GM21717 (cell line): ENCODE measurements around the gene MICAL3.
"Not testable (repeated sequence)": the region's sequence is repeated elsewhere in the genome, so short reads cannot be mapped to it uniquely, and the experiment has no call there.

Experiments
- ATAC-seq: cut with Tn5 transposase; IDR thresholded peaks from one replicate; pipeline ENCODE4 v1.9.1; 2021; ENCODE audit warnings: mild to moderate bottlenecking, moderate library complexity; ENCODE audit not compliant: unreplicated experiment

Gene MICAL3

DNA sequence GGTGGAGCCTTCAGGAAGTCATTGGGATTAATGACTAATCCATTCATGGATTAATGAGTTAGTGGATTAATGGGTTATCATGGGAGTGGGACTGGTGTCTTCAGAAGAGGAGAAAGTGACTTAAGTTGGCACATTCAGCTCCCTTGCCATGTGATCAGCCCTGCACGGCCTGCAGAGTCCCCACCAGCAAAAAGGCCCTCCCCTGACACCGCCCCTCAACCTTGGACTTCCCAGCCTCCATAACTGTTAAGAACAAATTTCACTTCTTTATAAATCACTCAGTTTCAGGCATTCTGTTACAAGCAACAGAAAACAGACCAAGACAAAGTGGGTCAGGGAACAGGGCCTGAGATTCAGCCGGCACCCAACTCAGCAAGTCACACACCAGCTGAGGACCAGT lies 85.3 kb downstream of the MICAL3 start:
- no peak for ATAC-seq

DNA sequence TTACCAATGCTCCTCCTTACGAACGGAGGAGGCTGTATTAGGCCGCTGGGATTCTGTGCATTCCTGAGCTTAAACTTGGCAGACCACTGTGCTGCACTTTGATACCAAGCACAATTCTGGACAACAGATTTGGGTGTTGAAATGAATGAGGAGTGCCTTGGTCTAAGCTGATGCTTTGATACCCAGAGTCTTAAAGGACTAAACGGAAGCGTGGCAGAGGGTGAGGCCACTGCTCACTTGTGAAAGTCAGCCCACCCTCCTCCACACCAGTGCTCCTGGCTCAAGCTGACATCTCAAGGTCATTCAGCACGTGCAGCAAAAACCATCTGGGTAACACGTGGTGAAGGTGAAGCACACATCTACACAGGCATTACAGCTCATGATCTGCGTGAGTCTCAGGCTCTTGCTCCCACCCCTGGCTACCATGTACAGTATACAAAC lies 85.9 kb downstream of the MICAL3 start:
- ATAC-seq: no peak

DNA sequence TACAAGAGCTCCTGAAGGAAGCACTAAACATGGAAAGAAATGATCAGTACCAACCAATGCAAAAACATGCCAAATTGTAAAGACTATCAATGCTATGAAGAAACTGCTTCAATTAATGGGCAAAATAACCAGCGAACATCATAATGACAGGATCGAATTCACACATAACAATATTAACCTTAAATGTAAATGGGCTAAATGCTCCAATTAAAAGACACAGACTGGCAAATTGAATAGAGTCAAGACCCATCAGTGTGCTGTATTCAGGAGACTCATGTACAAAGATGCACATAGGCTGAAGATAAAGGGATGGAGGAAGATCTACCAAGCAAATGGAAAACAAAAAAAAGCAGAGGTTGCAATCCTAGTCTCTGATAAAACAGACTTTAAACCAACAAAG lies 91.9 kb downstream of the MICAL3 start:
- ATAC-seq: not testable (repeated sequence)

DNA sequence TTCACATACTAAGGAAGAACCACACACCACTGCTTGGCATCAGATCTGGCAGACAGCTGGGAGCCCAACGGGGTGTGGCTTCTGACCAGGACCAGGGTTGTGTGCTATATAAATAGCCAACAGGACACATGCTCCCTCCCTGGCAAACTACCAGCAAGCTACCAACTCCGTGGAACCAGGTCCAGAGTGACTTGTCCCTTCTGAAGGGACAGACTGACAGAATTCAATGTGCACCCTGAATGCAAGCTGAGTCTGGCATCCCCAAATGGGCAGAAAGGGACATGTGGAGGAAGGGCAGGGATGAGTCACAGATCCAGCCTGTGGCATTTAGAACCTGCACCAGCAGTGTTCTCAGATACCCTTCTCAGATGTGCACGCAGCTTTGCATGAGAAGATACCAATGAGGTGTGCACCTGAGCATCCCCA lies 92.9 kb downstream of the MICAL3 start:
- no peak for ATAC-seq

DNA sequence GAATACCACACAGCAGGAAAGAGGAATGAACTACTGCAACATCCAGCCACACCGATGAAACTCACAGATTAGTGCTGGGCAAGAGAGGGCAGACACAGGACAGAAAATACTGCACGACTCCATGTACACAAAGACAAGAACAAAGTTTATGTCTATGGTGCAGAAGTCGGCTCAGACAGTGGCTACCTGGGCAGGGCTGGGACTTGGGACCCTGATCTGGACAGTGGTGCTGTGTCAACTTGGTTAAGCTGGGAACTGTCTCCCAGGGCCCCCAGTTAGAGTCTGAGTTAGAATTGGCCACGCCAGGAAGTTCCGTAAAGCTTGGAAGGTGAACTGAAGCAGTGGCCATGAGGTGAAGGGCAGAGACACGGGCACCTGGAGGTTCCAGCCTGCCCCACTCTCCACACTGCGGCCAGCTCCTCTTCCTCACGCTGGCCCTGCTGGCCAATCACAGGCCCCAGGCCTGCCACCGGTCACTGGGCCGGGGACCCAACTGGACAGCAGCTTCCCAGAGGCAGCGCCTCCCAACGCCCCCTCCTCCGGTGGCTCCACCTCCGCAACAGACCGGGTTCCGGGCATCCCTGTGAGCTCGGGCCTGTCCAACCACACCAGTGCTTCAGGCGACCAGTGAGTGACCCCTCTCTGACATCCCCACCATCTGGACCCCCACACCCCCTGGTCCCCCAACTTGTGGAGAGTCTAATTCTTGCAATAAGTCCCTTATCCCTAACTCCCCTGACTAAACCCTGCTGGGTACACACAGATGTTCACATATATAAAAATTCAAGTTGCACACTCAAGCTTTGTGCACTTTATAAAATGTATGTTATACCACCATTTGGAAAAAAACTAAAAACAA lies 93.7 kb downstream of the MICAL3 start:
- no peak for ATAC-seq

DNA sequence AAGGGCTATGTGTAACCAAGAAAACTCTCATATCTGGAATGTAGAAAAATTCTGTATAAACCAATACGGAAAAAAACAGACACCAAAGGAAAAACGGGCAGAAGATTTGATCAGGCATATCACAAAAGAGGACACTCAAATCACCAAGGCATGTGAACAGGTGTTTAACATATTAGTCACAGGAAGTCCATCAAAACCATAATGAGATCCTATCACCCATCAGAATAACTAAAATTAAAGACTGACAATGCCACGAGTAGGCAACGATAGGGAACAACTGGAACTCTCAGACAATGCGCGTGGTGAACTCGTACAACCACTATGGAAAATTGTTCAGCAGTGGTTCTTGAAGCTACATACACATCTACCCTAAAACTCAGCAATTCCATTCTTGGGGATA lies 94.5 kb downstream of the MICAL3 start:
- ATAC-seq: no peak

DNA sequence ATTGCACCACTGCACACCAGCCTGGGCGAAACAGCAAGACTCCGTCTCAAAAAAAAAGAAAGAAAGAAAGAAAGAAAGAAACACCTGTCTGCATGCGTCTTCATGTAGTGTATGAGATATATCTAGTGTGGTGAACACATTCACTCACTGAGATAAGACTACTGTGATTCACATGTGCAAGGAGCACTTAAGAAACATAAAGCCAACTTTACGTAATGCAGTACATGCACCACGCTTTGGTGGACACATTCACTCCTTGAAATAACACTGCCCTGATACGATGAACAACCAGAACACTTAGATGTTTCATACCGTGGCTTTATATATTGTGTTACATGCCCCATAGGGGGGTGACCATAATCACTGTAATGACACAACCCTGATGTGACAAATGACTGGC lies 96.0 kb downstream of the MICAL3 start:
- no peak for ATAC-seq

DNA sequence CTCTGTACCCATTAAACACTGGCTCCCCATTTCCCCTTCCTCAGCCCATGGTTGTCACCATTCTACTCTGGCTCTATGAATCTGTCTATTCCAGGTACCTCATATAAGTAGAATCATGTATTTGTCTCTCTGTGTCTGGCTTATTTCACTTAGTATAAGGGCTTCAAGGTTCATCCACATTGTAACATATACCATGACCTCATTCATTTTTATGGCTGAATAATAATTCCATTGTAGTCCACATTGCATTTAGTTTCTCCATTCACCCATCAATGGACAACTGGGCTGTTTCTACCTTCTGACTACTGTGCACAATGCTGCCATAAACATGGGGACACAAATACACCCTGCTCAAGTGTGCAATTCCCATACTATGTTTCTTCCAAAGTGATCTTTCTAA lies 97.3 kb downstream of the MICAL3 start:
- ATAC-seq: no peak

DNA sequence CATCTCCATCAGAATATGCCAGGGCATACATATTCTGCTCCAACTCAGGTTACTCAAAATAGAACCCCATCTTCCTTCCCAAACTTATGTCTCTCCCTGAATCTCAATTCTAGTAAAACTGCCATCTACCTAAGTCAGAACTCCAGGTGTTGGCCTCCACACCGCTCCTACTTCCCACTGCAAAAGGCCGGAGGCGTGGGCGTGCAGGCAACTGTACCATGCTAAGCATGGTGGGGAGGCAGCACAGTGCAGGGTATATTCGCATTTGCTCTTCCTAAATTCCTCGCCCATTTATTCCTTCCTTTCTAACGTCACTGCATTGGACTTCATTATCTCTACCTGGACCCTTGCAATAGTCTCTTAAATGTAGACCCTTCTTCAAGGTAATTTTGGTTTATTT lies 97.8 kb downstream of the MICAL3 start:
- no peak for ATAC-seq

DNA sequence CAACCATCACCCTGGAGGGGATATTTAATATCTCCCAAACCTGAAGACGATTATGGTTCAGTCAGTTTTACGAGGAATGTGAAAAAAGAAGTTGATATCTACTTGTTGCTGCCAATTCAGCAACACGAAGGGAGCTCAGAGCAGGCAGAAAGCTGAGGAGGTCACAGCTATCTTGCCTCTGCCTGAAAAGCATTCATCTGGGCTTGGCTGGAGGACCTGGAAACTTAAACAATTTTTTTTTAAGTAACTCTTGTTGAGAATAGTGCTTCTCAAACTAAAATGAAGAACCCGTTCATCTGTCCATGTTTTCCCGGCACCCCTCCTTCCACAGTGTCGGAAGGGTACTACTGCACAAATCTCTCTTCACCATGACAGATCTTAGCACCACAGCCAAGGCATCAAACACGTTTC lies 98.9 kb downstream of the MICAL3 start:
- no peak for ATAC-seq

DNA sequence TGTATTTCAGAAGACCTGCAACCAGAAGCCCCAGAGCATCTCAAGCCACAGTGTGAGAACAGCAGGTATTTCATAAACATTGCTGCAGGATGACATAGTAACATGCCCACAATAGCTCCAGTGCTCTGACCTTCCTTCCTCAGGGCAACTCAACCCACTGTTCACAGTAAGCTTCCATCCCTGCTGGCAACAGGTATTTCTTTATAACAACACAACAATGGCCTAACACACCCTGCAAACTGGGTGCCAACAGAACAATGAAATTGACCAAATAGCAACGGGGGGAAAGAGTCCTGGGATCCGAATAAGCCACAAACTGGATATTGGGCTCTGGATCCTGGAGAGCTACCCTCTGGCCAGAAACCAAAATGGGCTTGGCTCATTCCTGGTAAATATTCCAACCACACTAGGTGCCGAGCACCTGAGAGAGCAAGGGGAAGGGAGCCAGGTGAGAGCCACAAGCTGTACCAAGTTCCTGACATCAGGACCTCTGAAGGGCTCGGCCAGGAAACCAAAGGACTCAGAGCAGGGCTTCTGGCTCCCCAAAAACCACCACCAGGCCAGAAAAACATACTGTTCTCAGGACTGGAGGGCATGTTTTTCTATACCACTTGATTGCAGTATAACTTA lies 99.5 kb downstream of the MICAL3 start:
- ATAC-seq: no peak

DNA sequence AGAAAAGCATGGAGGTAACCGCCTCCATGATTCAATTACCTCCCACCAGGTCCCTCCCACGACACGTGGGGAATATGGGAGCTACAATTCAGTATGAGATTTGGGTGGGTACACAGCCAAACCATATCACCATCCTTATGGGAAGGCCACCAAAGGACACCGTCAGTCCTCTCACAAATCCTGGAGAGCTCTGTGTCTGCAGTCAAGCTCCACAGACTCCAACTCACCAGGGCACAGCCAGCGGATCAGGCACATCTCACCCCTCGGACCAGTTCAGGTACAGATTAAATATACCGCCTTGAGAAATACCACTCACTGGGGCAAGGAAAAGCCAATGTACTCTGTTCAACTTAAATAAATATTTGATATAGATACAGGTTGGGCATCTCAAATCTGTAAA lies 100.3 kb downstream of the MICAL3 start:
- ATAC-seq: no peak

DNA sequence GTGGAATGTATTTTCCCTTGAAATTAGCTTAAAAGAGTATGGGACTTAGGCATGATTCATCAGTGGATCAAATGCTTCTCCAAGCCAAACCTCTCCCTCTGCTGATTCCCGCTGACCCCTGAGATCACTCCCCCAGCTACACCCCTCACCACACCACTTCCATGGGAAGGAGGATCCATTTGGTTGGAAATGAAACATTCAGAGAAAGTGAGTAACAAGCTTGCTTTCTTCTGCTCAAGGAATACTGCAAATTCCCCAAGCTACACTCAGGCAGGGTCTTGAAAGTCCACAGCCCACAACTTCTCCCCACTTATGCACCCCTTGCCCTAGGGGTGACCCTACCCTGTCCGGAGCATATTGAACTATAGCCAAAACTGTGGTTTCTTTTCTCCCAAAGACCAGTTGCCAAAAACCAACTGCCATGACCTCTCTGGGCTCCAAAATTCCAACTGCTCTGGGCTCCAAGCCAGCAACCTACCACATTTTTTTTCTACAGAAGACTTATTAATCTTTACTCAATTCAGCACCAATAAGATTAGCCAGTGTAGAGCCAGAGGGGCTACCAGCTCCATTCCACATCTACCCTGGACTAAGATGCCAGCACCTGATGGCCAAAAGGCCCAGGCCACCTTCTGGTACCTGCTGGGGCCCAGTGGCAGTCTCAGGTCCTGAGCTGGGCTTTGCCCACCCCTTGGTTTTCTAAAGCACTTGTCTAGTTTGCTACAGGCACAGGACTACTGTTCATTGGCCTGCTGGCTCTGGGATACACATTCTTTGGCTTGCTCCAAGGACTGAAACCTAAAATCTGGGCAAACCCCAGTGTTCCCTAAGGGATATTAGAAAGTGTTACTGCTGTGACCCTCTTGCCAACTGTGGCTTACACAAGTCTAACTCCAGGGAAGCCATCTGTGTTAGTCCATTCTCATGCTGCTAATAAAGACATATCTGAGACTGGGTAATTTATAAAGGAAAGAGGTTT lies 101.1 kb downstream of the MICAL3 start:
- ATAC-seq: no peak

DNA sequence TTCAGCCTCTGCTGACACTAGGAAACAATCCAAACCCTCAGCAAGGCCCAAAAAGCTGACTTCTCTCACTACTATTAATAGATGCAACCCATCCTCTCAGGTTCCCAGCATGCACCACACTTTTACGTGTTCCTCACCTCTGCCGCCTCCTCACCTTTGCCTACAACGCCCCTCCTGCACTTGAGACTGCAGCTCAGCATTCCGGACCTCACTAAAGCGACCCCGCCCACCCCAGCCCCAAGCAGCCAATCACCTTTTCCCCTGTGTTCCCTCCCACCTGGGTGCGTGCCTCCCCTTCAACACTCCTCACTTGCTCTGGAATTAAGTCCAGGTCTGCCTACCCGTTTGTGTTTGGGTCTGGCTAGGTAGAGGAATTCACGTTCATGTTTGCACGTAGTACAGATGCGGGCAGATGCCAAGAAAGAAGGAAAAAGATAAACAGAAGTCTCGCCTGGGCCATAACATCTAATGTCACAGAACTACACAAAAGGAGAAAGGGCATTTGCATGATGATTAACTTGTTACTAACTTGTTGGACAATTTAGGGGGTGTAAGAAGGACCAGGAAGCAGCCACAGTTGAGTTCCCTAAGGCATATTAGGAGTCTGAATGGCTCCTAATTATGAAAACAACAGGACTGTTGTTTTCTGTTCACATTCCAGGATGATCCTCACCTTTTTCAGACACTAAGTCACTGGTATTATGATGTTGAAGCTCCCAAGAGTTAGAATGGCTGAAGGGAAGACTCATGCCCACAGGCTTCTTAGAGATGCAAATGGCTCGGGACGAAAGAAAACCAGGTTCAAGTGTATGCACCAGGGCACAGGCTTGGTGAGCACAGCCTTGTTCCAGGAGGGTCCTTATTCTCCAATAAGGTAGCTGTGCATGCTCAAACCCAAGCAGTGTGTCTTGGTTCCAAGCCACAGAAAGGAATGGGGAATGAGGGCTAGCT lies 102.2 kb downstream of the MICAL3 start:
- no peak for ATAC-seq

DNA sequence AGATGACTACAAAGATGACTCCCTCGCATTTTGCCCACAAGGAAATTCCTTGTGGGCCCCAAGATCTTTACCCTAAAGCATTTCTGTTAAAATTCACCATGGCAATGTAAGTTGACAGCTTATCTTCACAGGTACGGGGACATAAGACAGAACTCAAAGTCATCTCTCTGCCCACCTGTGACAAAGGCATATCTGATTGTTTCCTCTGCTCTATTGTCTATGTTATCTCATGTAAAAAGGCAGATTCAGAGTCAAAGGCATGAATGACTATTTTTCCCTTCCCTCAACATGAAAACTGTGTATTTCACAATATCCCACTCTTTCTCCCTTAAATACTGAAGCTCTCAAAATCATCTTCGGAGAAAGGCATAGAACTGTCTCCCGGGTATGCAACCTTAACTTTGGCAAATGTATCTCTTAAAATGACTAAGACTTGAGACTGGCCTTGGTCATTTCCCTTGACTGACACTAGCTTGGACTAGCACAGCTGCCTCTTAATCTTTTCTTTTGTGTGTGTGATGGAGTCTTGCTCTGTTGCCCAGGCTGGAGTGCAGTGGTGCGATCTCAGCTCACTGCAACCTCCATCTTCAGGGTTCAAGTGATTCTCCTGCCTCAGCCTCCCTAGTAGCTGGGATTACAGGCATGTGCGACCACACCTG lies 103.2 kb downstream of the MICAL3 start:
- no peak for ATAC-seq

DNA sequence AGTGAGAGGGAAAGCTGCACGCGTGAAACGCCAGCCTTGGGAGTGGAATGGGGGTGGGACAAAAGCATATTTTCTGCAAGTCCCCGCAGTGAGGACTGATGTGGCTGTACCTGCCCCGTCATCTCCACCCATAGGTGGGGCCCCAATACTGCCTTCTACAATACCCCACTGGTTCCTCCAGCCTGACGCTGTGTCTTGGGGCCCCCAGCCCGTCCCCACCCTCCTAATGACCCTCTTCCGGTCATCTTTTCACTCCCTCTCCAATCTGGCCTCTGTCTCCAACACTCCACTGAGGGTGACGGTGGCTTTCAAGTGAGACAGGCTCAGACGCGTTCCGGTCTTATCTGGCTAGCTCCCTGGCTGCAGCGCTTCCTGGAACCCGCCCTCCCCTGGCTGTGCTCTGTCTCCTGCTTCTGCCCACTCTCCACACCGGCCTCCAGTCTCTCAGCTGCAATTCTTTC lies 104.2 kb downstream of the MICAL3 start:
- ATAC-seq: no peak

DNA sequence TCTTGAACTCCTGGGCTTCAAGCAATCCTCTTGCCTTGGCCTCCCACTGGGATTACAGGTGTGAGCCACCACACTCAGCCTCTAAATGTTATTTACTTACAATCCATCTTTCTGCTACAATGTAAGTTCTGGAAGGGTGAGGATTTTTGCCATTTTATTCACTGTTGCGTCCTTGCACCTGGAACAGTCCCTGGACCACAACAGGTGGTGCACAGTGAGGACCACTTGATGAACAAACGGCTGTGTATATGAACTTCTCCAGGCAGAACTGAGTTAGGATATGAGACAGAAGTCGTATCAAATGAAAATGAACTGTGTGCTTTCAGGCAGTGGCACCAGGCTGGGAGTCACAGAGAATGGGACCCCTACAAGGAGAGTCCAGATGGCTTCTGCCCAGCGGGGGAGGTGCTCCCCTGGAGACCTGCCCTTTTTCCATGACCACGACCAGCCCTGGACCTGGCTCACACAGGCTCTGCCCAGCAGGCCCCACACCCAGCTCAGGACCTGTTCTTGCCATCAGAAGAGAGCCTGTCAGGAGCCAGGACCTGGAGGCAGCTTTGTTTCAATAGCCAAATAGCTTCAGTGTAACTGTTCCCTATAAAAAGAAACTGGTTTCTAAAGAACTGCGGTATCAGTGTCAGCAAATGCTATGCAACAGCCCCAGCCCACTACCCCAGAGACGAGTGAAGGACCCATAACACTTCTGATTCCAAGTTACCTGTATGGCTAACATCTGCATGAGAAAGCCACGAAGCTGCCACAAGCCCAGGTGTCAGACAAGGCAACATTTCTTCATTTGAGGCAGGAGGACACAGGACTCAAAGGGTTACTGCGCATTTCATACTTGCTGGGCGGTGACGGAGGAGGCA lies 104.9 kb downstream of the MICAL3 start:
- ATAC-seq: no peak

DNA sequence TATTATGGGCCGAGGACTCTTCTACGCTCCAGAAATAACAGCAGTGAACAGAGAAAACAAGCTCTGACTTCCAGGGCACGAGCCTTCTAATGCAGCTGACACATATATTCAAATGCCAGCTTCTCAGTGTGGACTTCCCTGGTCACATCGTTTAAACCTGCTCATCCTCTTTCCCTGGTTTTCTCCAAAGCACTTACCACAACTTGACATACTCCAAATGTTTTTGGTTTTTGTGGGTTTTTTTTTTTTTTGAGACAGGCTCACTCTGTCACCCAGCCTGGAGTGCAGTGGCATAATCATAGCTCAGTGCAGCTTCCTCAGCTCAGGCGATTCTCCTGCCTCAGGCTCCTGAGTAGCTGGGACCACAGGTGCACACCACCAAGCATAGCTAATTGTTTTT lies 105.5 kb downstream of the MICAL3 start:
- no peak for ATAC-seq
